ENCODE results near the gene AGR2. TPM values are rescaled to one million over a fixed set of nuclear protein-coding genes. Genes with fewer than 3 reads are reported as not detected.
"Not testable (repeated sequence)": the region's sequence is repeated elsewhere in the genome, so short reads cannot be mapped to it uniquely, and the experiment has no call there.

AGR2 gene
- total RNA-seq, 2 experiments from 2014 or later, result not detected

- ChIA-PET POLR2A (no interaction called here), CTCF (no interaction called here)
- no peak overlapping the region for H3K4me3 Mint-ChIP-seq
- Histone ChIP-seq H3K4me3 (ENCODE audit: low read length) (no peak overlapping the region), H3K4me1 (ENCODE audit: insufficient read depth, low read length) (no peaks in the 10 kb centered on the region), H3K27me3 (ENCODE audit: control insufficient read depth in 1 of 2, insufficient read depth in 2 of 2, low read length in 2 of 2) (no peaks in the 10 kb centered on the region), H3K27ac (ENCODE audit: low read depth in 1 of 2, low read length in 2 of 2) (no peak overlapping the region), H3K36me3 (ENCODE audit: insufficient read depth, low read length) (no peaks in the 10 kb centered on the region), H3K9me3 (ENCODE audit: control insufficient read depth in 1 of 2, insufficient read depth in 1 of 2, low read length in 2 of 2) (no peaks in the 10 kb centered on the region)
- H3K27ac Mint-ChIP-seq, result no peak overlapping the region
- TF ChIP-seq, protein P1, sequence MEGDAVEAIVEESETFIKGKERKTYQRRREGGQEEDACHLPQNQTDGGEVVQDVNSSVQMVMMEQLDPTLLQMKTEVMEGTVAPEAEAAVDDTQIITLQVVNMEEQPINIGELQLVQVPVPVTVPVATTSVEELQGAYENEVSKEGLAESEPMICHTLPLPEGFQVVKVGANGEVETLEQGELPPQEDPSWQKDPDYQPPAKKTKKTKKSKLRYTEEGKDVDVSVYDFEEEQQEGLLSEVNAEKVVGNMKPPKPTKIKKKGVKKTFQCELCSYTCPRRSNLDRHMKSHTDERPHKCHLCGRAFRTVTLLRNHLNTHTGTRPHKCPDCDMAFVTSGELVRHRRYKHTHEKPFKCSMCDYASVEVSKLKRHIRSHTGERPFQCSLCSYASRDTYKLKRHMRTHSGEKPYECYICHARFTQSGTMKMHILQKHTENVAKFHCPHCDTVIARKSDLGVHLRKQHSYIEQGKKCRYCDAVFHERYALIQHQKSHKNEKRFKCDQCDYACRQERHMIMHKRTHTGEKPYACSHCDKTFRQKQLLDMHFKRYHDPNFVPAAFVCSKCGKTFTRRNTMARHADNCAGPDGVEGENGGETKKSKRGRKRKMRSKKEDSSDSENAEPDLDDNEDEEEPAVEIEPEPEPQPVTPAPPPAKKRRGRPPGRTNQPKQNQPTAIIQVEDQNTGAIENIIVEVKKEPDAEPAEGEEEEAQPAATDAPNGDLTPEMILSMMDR (IDR thresholded peaks at IDR 0.05), result no peak
- H3K36me3 Mint-ChIP-seq (ENCODE audit: low read depth), result no peaks in the 10 kb centered on the region
- ATAC-seq (ENCODE audit: poor library complexity) (no peak), DNase-seq (no peak)
- H3K9me3 Mint-ChIP-seq, result no peaks in the 10 kb centered on the region
- H3K4me1 Mint-ChIP-seq (ENCODE audit: low read depth), result no peaks in the 10 kb centered on the region
- peaks cover 7% of the 10 kb centered on the region for H3K27me3 Mint-ChIP-seq
- intact Hi-C loops (cut with DNase I, micrococcal nuclease), result no loop called here
These were observed 30.9 kb downstream of the AGR2 start for GRCh38 chr7:16773884-16774283.

DNA sequence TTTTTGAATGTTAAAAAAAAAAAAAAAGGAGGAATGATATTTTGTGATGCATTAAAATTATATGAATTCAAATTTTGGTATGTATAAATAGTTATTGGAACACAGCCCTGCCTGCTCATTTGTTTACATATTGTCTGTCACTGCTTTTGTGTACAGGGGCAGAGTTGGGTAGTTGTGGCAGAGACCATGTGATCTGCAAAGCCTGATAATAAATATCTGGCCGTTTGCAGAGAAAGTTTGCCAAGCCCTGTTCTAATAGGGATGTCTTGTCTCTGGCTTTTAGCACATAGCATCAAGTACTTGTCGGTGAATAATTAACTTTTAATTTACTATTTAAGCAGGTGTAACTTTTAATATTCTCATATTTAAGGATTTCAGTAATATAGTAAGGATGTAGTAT lies 31.5 kb downstream of the AGR2 start:
- CTCF ChIA-PET, result no interaction called here

DNA sequence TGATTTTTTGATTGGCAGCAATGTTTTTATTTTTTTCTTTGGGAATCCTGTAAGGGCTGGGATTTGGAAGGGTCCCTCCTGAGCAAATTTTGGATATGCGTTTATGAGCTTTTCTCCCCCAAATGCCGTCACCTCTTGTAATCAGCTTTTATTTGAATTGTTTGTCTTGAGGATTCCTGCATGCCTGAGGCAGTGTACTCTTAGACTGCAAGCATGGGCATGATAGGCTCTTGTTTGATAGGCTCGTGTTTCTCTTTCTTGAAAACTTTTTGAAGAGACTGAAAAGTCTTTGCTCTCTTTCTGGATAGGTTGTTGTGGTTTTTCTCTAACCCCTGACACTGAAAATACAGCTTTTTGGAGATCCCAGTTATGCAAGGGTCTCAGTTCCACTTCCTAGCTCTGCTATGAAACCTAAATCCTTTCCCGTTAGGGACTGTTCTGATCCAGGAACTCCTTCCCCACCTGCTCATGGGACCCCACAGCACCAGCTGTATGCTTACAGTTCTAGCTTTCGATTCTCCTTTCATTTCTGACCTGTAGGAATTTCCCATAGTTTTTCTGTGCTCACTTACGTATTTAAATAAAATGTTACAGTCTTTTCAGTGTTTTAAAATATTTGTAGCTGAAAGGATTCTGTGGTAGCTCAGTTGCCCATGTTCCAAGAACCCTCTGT lies 34.0 kb downstream of the AGR2 start:
- DNase-seq, result no peak
- ChIA-PET CTCF (no interaction called here), POLR2A (no interaction called here)
- H3K27ac ChIP-seq (ENCODE audit: low read depth in 1 of 2, low read length in 2 of 2), result no peak overlapping the region
- Mint-ChIP-seq H3K27ac (no peak overlapping the region), H3K36me3 (ENCODE audit: low read depth) (no peaks in the 10 kb centered on the region), H3K27me3 (peaks cover 7% of the 10 kb centered on the region), H3K4me1 (ENCODE audit: low read depth) (no peaks in the 10 kb centered on the region), H3K4me3 (no peak overlapping the region), H3K9me3 (no peaks in the 10 kb centered on the region)
- no peak for ATAC-seq (ENCODE audit: poor library complexity)
- TF ChIP-seq, protein P1 (IDR thresholded peaks at IDR 0.05), result no peak
- no peaks in the 10 kb centered on the region for H3K9me3 ChIP-seq (ENCODE audit: control insufficient read depth in 1 of 2, insufficient read depth in 1 of 2, low read length in 2 of 2)
- no peaks in the 10 kb centered on the region for H3K36me3 ChIP-seq (ENCODE audit: insufficient read depth, low read length)
- intact Hi-C loops (cut with DNase I, micrococcal nuclease), result no loop called here
- no peaks in the 10 kb centered on the region for H3K4me1 ChIP-seq (ENCODE audit: insufficient read depth, low read length)
- no peak overlapping the region for H3K4me3 ChIP-seq (ENCODE audit: low read length)
- H3K27me3 ChIP-seq (ENCODE audit: control insufficient read depth in 1 of 2, insufficient read depth in 2 of 2, low read length in 2 of 2), result no peaks in the 10 kb centered on the region

More for the DNA sequence above, 31.5 kb downstream of the AGR2 start:
- Mint-ChIP-seq H3K27ac (no peak overlapping the region), H3K4me1 (ENCODE audit: low read depth) (no peaks in the 10 kb centered on the region), H3K4me3 (no peak overlapping the region), H3K36me3 (ENCODE audit: low read depth) (no peaks in the 10 kb centered on the region), H3K27me3 (peaks cover 7% of the 10 kb centered on the region), H3K9me3 (no peaks in the 10 kb centered on the region)
- no peaks in the 10 kb centered on the region for H3K4me1 ChIP-seq (ENCODE audit: insufficient read depth, low read length)
- no peaks in the 10 kb centered on the region for H3K36me3 ChIP-seq (ENCODE audit: insufficient read depth, low read length)
- intact Hi-C loops (cut with DNase I, micrococcal nuclease), result no loop called here
- H3K9me3 ChIP-seq (ENCODE audit: control insufficient read depth in 1 of 2, insufficient read depth in 1 of 2, low read length in 2 of 2), result no peaks in the 10 kb centered on the region
- no peaks in the 10 kb centered on the region for H3K27me3 ChIP-seq (ENCODE audit: control insufficient read depth in 1 of 2, insufficient read depth in 2 of 2, low read length in 2 of 2)
- POLR2A ChIA-PET, result no interaction called here
- H3K27ac ChIP-seq (ENCODE audit: low read depth in 1 of 2, low read length in 2 of 2), result no peak overlapping the region
- TF ChIP-seq, protein P1 (IDR thresholded peaks at IDR 0.05), result no peak
- H3K4me3 ChIP-seq (ENCODE audit: low read length), result no peak overlapping the region
- DNase-seq (no peak), ATAC-seq (ENCODE audit: poor library complexity) (no peak)

- H3K27ac ChIP-seq (ENCODE audit: low read depth in 1 of 2, low read length in 2 of 2); H3K27ac Mint-ChIP-seq; POLR2A ChIA-PET; CTCF ChIA-PET; H3K4me3 ChIP-seq (ENCODE audit: low read length); H3K36me3 ChIP-seq (ENCODE audit: insufficient read depth, low read length); DNase-seq; H3K4me1 ChIP-seq (ENCODE audit: insufficient read depth, low read length); ATAC-seq (ENCODE audit: poor library complexity); H3K4me3 Mint-ChIP-seq; H3K27me3 Mint-ChIP-seq; H3K4me1 Mint-ChIP-seq (ENCODE audit: low read depth); intact Hi-C loops (cut with DNase I, micrococcal nuclease); H3K36me3 Mint-ChIP-seq (ENCODE audit: low read depth); H3K9me3 ChIP-seq (ENCODE audit: control insufficient read depth in 1 of 2, insufficient read depth in 1 of 2, low read length in 2 of 2); H3K27me3 ChIP-seq (ENCODE audit: control insufficient read depth in 1 of 2, insufficient read depth in 2 of 2, low read length in 2 of 2); H3K9me3 Mint-ChIP-seq: not testable (repeated sequence)
These were observed 34.8 kb downstream of the AGR2 start for GRCh38 chr7:16769994-16770393.

All from CD4-positive, alpha-beta T cell (primary cell).